Peyer's patch (tissue), 4 donors: ENCODE results near the gene C1orf50.

Experiments
- POLR2A ChIP-seq, 2 donors: fragments of 450-650 bp; IDR thresholded peaks; one replicate each; pipeline ENCODE4 v1.5.1; 2017; ENCODE audit warnings: antibody characterized with exemption in 2 of 2, mild to moderate bottlenecking in 2 of 2, moderate library complexity in 2 of 2
- TF ChIP-seq, protein P1 (sequence below), 6 experiments: fragments of 450-650 bp in 4 of 6; fragments of 200-600 bp in 2 of 6; sonication (generic) in 1 of 6; IDR thresholded peaks; one replicate each; pipeline ENCODE4 v1.5.1; 2017 to 2019; ENCODE audit warnings: antibody characterized with exemption in 6 of 6, mild to moderate bottlenecking in 3 of 6, moderate library complexity in 1 of 6

DNA sequence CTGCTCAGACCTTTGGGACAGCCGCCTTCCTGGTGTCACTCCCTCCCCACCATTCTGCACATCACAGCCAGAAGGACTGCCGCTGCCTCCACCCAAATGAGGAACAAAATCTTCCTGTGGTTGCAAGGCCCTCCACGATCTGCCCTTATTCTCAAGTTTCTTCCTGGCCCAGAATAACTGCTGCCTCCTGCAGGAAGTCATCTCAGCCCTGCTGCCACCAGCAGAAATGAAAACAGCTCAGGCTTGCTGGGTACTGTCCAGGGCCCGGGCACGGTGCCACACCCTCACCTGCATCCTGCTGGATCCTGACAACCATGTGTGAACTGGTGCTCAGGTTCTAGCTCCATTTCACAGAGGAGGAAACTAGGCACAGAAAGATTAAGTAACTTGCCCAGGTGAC lies 29.8 kb upstream of the C1orf50 start:
- TF ChIP-seq, protein P1, sequence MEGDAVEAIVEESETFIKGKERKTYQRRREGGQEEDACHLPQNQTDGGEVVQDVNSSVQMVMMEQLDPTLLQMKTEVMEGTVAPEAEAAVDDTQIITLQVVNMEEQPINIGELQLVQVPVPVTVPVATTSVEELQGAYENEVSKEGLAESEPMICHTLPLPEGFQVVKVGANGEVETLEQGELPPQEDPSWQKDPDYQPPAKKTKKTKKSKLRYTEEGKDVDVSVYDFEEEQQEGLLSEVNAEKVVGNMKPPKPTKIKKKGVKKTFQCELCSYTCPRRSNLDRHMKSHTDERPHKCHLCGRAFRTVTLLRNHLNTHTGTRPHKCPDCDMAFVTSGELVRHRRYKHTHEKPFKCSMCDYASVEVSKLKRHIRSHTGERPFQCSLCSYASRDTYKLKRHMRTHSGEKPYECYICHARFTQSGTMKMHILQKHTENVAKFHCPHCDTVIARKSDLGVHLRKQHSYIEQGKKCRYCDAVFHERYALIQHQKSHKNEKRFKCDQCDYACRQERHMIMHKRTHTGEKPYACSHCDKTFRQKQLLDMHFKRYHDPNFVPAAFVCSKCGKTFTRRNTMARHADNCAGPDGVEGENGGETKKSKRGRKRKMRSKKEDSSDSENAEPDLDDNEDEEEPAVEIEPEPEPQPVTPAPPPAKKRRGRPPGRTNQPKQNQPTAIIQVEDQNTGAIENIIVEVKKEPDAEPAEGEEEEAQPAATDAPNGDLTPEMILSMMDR (IDR thresholded peaks at IDR 0.05): no peak
- no peak for TF ChIP-seq POLR2A (IDR thresholded peaks at IDR 0.05)
